Suprapubic skin (tissue), 3 donors: ENCODE results near the gene SQSTM1.

Source experiments
- CTCF ChIP-seq, 2 donors: fragments of 200-600 bp in 1 of 2; fragments of 450-650 bp in 1 of 2; sonication (generic) in 1 of 2; IDR thresholded peaks; one replicate each; pipeline ENCODE4 v1.5.1; 2016 to 2019; ENCODE audit warnings: antibody characterized with exemption in 2 of 2, mild to moderate bottlenecking in 1 of 2, moderate library complexity in 1 of 2
- POLR2A ChIP-seq, 2 donors: fragments of 450-650 bp; IDR thresholded peaks; one replicate each; pipeline ENCODE4 v1.6.1; 2017; ENCODE audit warnings: antibody characterized with exemption in 2 of 2, mild to moderate bottlenecking in 2 of 2, moderate library complexity in 2 of 2

GRCh38 chr5:179820127-179820482 lies 600 bp upstream of the SQSTM1 start:
- no peak for TF ChIP-seq CTCF (IDR thresholded peaks at IDR 0.05)
- TF ChIP-seq POLR2A (IDR thresholded peaks at IDR 0.05) = no peak
